Measurements from ENCODE around the gene COMMD10. TPM values are rescaled to one million over a fixed set of nuclear protein-coding genes. Genes with fewer than 3 reads are reported as not detected.

The COMMD10 gene
- total and polyA plus RNA-seq, 2 of the 8 experiments (the other 6 are each of a cell fraction or from before 2014, with no cell fraction given): 16.5 to 43.4 TPM

DNA sequence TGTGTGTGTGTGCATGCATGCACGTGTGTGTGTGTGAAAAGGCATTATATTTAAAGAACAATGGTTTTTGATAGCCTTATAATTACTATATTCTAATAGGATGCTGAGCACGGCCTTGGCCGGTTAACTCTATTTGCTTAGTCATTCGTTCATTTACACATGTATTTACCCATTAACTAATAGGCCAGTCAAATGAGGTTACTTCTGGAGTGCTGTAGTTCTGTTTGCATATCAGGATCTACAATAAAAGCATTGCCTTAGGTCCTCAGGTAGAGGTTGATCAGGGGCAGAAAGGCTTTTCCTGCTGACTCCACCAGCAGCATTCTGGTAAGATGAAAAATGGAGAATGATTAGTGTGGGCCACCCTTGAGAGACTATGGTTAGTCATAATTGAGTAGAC, 219.0 kb downstream of the COMMD10 start:
- no peaks in the 10 kb centered on the region for H3K27me3 ChIP-seq (replicated peaks in 1 of 4; ENCODE audit: control insufficient read depth in 3 of 4, extremely low read depth in 1 of 4, insufficient read depth in 3 of 4, low read length in 3 of 4)
- no peak overlapping the region for H3K56ac ChIP-seq (replicated peaks; ENCODE audit: insufficient read length, low read depth, low read length)
- H2BK15ac ChIP-seq (ENCODE audit: low read length): no peak overlapping the region
- H3K18ac ChIP-seq (ENCODE audit: extremely low read depth, low read length): no peak overlapping the region
- no peaks in the 10 kb centered on the region for H3K79me1 ChIP-seq (ENCODE audit: low read depth, low read length)
- peaks cover 3 to 7% of the 10 kb centered on the region in 2 experiments; a peak in 3 of 4 replicates for H3K9me3 ChIP-seq (ENCODE audit: insufficient read depth in 2 of 2, low read depth in 1 of 2, low read length in 1 of 2)
- H3K14ac ChIP-seq (ENCODE audit: insufficient read length): no peak overlapping the region
- H2AFZ ChIP-seq (ENCODE audit: low read length): no peak overlapping the region
- FAIRE-seq: no peak
- no peak overlapping the region for H4K5ac ChIP-seq (ENCODE audit: insufficient read length, low read depth, low read length)
- H2BK5ac ChIP-seq (ENCODE audit: low read depth, low read length): no peak overlapping the region
- H3K23me2 ChIP-seq (ENCODE audit: low read depth, low read length): no peaks in the 10 kb centered on the region
- no peak overlapping the region for H3K4me2 ChIP-seq (ENCODE audit: insufficient read depth in 1 of 2, low read depth in 2 of 2, low read length in 2 of 2)
- no peak overlapping the region for H3K4ac ChIP-seq (replicated peaks; ENCODE audit: insufficient read length, low read depth, low read length)
- H4K20me1 ChIP-seq (replicated peaks in 1 of 2; ENCODE audit: control insufficient read depth in 1 of 2, insufficient read depth in 2 of 2, low read length in 2 of 2): no peaks in the 10 kb centered on the region
- no peak overlapping the region for H2AK5ac ChIP-seq (ENCODE audit: low read depth, low read length)
- POLR2A ChIA-PET (ENCODE audit: partially characterized antibody): no interaction called here
- no peak overlapping the region for H3K27ac ChIP-seq (ENCODE audit: low read depth, low read length)
- H2BK120ac ChIP-seq (replicated peaks; ENCODE audit: low read depth, low read length): no peak overlapping the region
- H2BK12ac ChIP-seq (ENCODE audit: low read depth, low read length): no peak overlapping the region
- no peak overlapping the region for H4K91ac ChIP-seq (replicated peaks; ENCODE audit: insufficient read length, low read length)
- no peaks in the 10 kb centered on the region for H3K79me2 ChIP-seq (ENCODE audit: control insufficient read depth in 1 of 2, insufficient read depth in 2 of 2, low read length in 2 of 2)
- H3K4me1 ChIP-seq (replicated peaks in 1 of 4; ENCODE audit: control insufficient read depth in 3 of 4, insufficient read depth in 4 of 4, low read length in 3 of 4): no peaks in the 10 kb centered on the region
- WGBS, 2 experiments (ENCODE audit: extremely low coverage in 1 of 2, insufficient coverage in 1 of 2, insufficient read length in 1 of 2, insufficient replicate concordance in 2 of 2, low coverage in 1 of 2, low lambda C conversion rate in 2 of 2, missing lambda C conversion rate in 1 of 2): 73% methylated on average over 4 of the region's 4 CpGs; no CpG with 5 or more reads in 1 of the 2 experiments
- H2BK20ac ChIP-seq (ENCODE audit: low read length): no peak overlapping the region
- H3K36me3 ChIP-seq (ENCODE audit: control insufficient read depth in 2 of 4, insufficient read depth in 4 of 4, low read length in 3 of 4): peaks cover 0 to 11% (median 3%) of the 10 kb centered on the region in 4 experiments; a peak in 4 of 8 replicates
- CTCF ChIA-PET (ENCODE audit: partially characterized antibody): interaction anchor here (1.1 to 6.4 kb wide), 4 partner anchors 9 to 166 kb away, joined by 3 to 39 read pairs (median 4); no protein-coding TSS in a partner anchor
- DNase-seq (ENCODE audit: low read depth in 1 of 2, low spot score in 2 of 2): no peak
- no peak overlapping the region for H3K23ac ChIP-seq (ENCODE audit: insufficient read length)
- H3K9ac ChIP-seq (replicated peaks in 1 of 4; ENCODE audit: extremely low read depth in 1 of 4, low read depth in 3 of 4, low read length in 3 of 4): no peak overlapping the region
- no peak overlapping the region for H3K4me3 ChIP-seq (ENCODE audit: extremely low read depth in 1 of 4, insufficient read depth in 2 of 4, low read depth in 3 of 4, low read length in 4 of 4)
- H4K8ac ChIP-seq (ENCODE audit: extremely low read depth, insufficient read depth, low read length): no peak overlapping the region
- TF ChIP-seq YY1 (IDR thresholded peaks at IDR 0.05; ENCODE audit: low read depth, low read length): no peak
- no peak for TF ChIP-seq RNF2 (IDR thresholded peaks at IDR 0.05; ENCODE audit: borderline replicate concordance, low read depth, low read length, missing control alignments, poor library complexity, severe bottlenecking)
- no peak for TF ChIP-seq CBX8 (IDR thresholded peaks at IDR 0.05; ENCODE audit: borderline replicate concordance, low read depth, low read length)
- TF ChIP-seq POLR2AphosphoS5 (IDR thresholded peaks at IDR 0.05; ENCODE audit: low read depth, low read length): no peak
- TF ChIP-seq, protein P1, sequence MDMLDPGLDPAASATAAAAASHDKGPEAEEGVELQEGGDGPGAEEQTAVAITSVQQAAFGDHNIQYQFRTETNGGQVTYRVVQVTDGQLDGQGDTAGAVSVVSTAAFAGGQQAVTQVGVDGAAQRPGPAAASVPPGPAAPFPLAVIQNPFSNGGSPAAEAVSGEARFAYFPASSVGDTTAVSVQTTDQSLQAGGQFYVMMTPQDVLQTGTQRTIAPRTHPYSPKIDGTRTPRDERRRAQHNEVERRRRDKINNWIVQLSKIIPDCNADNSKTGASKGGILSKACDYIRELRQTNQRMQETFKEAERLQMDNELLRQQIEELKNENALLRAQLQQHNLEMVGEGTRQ (IDR thresholded peaks at IDR 0.05; ENCODE audit: low read length): no peak
- TF ChIP-seq, protein P2, sequence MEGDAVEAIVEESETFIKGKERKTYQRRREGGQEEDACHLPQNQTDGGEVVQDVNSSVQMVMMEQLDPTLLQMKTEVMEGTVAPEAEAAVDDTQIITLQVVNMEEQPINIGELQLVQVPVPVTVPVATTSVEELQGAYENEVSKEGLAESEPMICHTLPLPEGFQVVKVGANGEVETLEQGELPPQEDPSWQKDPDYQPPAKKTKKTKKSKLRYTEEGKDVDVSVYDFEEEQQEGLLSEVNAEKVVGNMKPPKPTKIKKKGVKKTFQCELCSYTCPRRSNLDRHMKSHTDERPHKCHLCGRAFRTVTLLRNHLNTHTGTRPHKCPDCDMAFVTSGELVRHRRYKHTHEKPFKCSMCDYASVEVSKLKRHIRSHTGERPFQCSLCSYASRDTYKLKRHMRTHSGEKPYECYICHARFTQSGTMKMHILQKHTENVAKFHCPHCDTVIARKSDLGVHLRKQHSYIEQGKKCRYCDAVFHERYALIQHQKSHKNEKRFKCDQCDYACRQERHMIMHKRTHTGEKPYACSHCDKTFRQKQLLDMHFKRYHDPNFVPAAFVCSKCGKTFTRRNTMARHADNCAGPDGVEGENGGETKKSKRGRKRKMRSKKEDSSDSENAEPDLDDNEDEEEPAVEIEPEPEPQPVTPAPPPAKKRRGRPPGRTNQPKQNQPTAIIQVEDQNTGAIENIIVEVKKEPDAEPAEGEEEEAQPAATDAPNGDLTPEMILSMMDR (IDR thresholded peaks at IDR 0.05; ENCODE audit: control extremely low read depth in 1 of 3, insufficient read depth in 1 of 3, low read depth in 1 of 3, low read length in 3 of 3): no peak
- TF ChIP-seq NANOG (IDR thresholded peaks at IDR 0.05; ENCODE audit: insufficient read depth, low read depth, low read length, poor library complexity, severe bottlenecking): no peak
- TF ChIP-seq, protein P3, sequence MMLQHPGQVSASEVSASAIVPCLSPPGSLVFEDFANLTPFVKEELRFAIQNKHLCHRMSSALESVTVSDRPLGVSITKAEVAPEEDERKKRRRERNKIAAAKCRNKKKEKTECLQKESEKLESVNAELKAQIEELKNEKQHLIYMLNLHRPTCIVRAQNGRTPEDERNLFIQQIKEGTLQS (IDR thresholded peaks at IDR 0.05; ENCODE audit: insufficient read depth, low read depth, low read length): no peak
- no peak for TF ChIP-seq JUN (IDR thresholded peaks at IDR 0.05; ENCODE audit: low read depth, low read length)

Data from H1 (cell line).